Measurements from ENCODE around the gene PFKL. TPM values are rescaled to one million over a fixed set of nuclear protein-coding genes. Genes with fewer than 3 reads are reported as not detected.
"Not testable (repeated sequence)": the region's sequence is repeated elsewhere in the genome, so short reads cannot be mapped to it uniquely, and the experiment has no call there.

PFKL gene
- total RNA-seq, 1 donor from 2014 or later: 189 TPM

GRCh38 chr21:44350773-44351481 is 51.1 kb downstream of the PFKL start:
- ATAC-seq: no peak
- intact Hi-C loops (cut with DNase I): loop anchor here (10.0 kb wide), 1 partner anchor 134 kb away; no protein-coding TSS in a partner anchor
- DNase-seq (ENCODE audit: low spot score): peak; percentile 54

GRCh38 chr21:44351535-44352252 is 51.8 kb downstream of the PFKL start:
- DNase-seq (ENCODE audit: low spot score): peak; percentile 51
- ATAC-seq: no peak
- intact Hi-C loops (cut with DNase I): loop anchor here (10.0 kb wide), 1 partner anchor 133 kb away; no protein-coding TSS in a partner anchor

DNA sequence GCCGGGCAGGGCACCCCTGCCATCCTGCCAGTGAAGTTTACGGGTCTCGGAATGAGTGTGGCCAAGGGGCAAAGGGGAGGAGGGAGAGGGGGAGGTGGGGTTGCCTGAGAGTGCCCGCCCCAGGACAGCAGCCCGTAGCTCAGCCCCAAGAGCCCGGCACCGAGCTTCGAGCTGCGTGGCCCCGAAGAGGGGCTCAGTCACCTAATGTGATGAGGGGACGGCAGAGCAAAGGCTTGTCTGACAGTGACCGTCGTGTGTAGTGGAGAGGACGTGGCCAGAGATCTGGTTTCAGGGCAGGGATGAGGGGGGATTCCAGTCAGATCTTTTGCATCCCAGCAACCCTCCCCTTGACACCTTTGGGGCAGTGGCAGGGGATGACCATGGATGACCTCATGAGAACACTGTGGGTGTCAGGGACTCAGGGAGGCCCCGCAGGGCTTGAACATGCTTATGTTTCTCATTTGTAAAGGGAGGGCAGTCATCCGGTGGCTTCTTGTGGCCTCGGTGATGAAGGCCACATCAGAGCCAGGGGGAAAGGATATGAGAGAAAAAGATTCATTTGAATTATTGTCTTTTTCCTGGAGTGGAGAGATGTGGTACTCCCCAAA is 52.5 kb downstream of the PFKL start:
- DNase-seq (ENCODE audit: low spot score) (peak; percentile 47), ATAC-seq (no peak)
- intact Hi-C loops (cut with DNase I): loop anchor here (10.0 kb wide), 1 partner anchor 132 kb away; no protein-coding TSS in a partner anchor

DNA sequence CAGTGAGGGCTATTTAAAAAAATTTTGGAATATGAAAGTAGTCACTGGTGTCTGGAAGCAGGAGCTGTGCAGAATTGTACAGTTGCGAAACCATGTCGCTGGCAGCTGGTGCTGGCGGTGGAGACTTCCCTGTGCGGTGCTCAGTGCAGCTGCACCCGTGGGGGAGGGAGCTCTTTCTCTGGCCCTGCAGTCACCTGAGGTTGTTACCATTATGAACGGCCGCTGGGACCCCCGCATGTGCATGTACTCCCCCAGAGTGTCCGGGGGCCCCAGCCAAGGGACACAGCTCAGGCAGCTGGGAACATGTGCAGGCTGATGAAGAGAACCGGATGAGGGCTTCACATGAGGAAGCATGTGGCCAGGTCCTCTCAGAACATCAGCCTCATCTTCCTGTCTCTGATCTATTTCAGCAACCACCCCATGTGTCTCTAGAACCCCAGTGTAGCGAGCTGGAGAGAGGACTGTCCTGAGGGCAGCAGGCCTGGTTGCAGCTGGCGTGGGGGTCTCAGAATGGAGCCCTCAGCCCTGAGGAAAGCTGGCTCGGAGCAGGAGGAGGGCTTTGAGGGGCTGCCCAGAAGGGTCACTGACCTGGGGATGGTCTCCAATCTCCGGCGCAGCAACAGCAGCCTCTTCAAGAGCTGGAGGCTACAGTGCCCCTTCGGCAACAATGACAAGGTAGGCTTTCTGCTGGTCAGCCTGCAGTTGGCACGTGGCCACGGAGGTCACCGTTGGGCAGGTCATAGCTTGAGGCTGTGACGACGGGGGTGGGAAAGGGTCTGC is 53.5 kb downstream of the PFKL start, which contains the start of gene TRPM2:
TSS of gene TRPM2 (plus strand) at position 431 of the 780 bp plus-strand sequence. CDS start at position 511, 80 bp downstream.
- ATAC-seq: peak; percentile 82
- DNase-seq (ENCODE audit: low spot score): peak; percentile 80
- intact Hi-C loops (cut with DNase I): loop anchor here (10.0 kb wide), 1 partner anchor 131 kb away; no protein-coding TSS in a partner anchor

DNA sequence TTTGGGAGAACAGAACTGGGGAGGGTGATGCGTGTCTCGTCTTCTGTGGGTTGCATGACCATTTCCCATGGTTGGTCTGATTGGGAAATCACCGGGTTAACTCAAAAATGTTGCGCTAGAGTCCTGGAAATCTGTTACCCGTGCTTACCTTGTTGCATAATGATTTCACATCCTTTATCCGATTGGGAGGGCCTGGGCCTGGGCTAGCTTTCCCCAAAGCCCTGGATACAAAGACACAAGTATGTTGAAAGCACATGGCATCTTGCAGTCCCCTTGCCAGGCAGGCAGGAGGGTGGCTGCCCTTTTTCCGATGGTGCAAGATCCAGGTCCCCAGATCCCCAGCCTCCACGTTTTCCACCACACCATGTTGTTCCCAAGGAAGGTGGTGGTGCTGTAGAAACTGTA is 54.1 kb downstream of the PFKL start:
- peak; percentile 41 for ATAC-seq
- peak; percentile 59 for DNase-seq (ENCODE audit: low spot score)
- intact Hi-C loops (cut with DNase I): loop anchor here (10.0 kb wide), 1 partner anchor 131 kb away; no protein-coding TSS in a partner anchor

- ATAC-seq: no peak
- DNase-seq (ENCODE audit: low spot score): no peak
- intact Hi-C loops (cut with DNase I): loop anchor here (10.0 kb wide), 1 partner anchor 130 kb away; no protein-coding TSS in a partner anchor
Measured at GRCh38 chr21:44354775-44355771, 55.2 kb downstream of the PFKL start.

GRCh38 chr21:44356160-44356559 is 56.3 kb downstream of the PFKL start:
- intact Hi-C loops (cut with DNase I): loop anchor here (10.0 kb wide), 1 partner anchor 129 kb away; no protein-coding TSS in a partner anchor
- DNase-seq (ENCODE audit: low spot score): no peak

GRCh38 chr21:44356636-44357035 is 56.8 kb downstream of the PFKL start:
- intact Hi-C loops (cut with DNase I): loop anchor here (10.0 kb wide), 1 partner anchor 128 kb away; no protein-coding TSS in a partner anchor
- ATAC-seq (no peak), DNase-seq (ENCODE audit: low spot score) (no peak)

More at GRCh38 chr21:44356160-44356559, 56.3 kb downstream of the PFKL start:
- no peak for ATAC-seq

- no peak for DNase-seq (ENCODE audit: low spot score)
- intact Hi-C loops (cut with DNase I): loop anchor here (10.0 kb wide), 1 partner anchor 128 kb away; no protein-coding TSS in a partner anchor
- no peak for ATAC-seq
Measured at GRCh38 chr21:44357064-44357837, 57.4 kb downstream of the PFKL start.

GRCh38 chr21:44359396-44359795 is 59.5 kb downstream of the PFKL start:
- no peak for DNase-seq (ENCODE audit: low spot score)
- intact Hi-C loops (cut with DNase I): loop anchor here (10.0 kb wide), 1 partner anchor 125 kb away; no protein-coding TSS in a partner anchor
- no peak for ATAC-seq

DNA sequence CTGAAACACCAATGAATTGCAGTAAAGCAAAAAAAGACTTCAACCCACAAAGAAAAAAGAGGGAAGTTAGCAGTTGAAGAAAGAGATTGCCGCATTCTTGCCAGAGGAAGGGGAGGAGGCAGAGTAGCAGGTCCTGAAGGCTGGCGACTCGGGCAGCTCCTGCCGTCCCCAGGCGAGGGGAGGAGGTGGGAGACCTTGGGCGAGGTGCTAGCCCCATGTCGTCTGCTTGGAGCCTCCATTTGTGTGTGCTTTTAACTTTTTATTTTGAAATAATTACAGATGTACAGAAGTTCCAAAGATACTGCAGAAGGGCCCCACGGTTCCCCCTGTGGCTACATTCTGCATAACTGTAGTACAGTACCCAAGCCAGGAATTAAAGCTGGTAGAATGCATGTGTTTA is 60.3 kb downstream of the PFKL start:
- DNase-seq (ENCODE audit: low spot score) (no peak), ATAC-seq (peak; percentile 22)
- intact Hi-C loops (cut with DNase I): no loop called here

DNA sequence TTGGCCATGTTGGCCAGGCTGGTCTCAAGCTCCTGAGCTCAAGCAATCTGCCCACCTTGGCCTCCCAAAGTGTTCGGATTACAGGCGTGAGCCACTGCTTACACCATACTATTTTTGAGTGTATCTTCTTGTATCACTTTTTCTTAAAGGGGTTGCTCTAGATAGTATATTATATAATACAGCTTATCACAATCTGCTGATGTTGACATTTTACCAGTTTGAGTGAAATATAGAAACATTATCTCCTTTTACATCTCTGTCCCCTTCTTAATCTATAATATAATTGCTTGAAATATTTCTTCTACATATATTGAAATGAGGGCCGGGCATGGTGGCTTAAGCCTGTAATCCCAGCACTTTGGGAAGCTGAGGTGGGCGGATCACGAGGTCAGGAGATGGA is 62.0 kb downstream of the PFKL start:
- intact Hi-C loops (cut with DNase I); DNase-seq (ENCODE audit: low spot score); ATAC-seq: not testable (repeated sequence)

DNA sequence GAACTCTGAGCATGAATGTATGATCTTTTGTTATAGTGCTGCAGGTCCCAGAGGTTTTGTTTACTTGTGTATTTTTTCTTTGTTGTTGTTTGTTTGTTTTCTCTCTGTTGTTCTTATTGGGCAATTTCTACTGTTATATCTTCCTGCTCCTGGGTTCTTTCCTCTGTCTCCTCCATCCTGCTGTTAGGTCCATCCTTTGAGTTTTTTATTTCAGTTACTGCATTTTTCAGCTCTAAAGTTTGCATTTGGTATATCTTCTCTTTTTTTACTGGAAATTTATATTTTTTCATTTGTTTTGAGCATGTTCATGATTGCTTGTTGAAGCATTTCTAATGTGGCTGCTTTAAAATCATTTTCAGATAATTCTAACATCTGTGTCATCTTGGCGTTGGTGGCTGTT is 63.4 kb downstream of the PFKL start:
- no peak for ATAC-seq
- DNase-seq (ENCODE audit: low spot score): no peak
- intact Hi-C loops (cut with DNase I): no loop called here

DNA sequence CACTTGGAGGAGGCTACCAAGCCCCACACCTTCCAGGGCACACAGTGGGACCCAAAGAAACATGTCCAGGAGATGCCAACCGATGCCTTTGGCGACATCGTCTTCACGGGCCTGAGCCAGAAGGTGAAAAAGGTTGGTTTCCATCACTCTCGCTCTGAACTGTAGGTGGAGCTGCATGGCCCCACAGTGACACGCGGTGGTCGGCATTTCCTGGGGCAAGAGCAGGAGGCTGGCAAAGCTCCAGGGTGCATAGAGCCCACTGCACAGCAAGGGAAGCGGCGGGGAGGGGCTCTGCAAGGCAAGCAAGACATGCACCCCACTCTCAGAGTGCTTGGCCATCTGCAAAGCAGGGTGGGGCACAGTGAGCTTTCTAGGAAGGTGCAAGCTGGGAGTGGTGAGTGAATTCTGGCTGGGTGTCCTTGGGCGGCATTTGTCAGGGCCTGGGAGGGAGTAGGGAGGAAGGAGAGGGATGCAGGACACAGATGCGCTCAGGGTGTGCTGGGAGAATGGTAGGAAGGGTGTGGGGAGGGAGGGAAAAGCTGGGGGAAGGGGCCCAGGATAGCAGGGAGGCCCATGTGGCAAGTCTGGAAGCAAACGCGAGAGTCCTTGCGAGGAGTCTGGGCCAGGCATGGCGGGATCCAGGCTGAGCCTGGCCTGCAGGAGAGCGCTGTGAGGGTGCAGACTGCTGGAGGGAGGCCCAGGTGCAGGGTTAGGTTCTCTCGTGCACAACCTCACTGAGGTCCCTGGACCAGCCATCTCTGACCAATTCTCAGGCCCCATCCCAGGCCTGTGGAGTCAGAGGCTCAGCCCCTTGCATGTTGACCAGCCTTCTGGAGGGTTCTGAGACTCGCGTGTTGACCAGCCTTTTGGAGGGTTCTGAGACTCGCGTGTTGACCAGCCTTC is 64.5 kb downstream of the PFKL start:
- intact Hi-C loops (cut with DNase I): no loop called here
- DNase-seq (ENCODE audit: low spot score) (peak; percentile 37), ATAC-seq (no peak)

DNA sequence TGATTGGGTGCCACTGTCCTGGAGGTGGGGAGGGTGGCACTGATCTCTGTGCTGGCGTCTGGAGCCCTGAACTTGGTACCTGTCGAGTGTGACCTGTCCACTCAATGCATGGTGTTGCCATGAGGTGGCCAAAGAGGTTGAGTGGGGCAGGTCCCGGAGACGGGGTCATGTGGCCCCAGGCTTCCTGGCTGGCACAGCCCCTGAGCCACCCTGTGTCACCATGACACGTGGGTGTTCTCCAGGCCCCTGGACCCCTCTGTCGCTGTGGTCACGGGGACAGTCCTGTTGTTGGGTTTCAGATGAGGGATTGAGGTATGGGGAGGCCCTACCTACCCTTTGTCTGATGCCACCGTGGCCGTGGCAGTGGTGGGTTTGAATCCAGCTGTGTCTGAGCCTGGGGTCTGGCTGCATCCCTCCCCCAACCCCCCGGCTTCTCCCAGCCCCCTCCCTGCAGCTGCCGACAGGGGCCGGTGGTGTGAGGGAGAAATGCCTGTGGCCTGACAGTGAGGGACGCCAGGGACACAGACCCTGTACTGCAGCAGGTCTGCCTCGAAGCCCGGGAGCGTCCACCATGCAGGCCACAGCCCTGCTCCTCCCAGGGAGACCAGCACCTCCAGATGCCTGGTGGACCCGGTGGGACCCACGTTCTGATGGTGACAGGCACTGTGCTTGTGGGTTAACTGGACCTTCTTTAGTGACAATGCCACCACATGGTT is 65.6 kb downstream of the PFKL start:
- DNase-seq (ENCODE audit: low spot score) (peak; percentile 42), ATAC-seq (no peak)
- intact Hi-C loops (cut with DNase I): no loop called here

All from sciatic nerve (tissue), 2 donors.